ENCODE results near the gene HOMER2.

DNA sequence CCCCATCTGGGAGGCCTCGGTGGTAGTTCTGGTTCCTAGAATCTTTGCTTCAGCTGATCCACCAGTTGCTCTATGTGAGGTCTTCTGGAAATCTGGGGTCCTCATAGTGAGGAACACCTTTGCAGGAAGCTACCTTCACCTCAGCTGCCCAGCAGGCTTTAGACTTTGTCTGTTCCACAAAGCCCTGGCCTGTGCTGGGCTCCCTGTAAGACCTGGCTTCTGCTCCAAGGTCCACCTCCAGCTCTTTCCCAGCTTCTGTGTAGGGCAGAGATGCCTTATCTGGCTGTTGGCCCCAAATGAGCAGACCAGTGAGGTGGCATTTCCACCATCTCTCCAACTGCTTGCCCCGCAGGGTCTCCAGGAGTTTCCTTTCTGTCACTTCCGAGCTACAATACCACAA is 8.2 kb upstream of the HOMER2 start:
- TF ChIP-seq, protein P1, sequence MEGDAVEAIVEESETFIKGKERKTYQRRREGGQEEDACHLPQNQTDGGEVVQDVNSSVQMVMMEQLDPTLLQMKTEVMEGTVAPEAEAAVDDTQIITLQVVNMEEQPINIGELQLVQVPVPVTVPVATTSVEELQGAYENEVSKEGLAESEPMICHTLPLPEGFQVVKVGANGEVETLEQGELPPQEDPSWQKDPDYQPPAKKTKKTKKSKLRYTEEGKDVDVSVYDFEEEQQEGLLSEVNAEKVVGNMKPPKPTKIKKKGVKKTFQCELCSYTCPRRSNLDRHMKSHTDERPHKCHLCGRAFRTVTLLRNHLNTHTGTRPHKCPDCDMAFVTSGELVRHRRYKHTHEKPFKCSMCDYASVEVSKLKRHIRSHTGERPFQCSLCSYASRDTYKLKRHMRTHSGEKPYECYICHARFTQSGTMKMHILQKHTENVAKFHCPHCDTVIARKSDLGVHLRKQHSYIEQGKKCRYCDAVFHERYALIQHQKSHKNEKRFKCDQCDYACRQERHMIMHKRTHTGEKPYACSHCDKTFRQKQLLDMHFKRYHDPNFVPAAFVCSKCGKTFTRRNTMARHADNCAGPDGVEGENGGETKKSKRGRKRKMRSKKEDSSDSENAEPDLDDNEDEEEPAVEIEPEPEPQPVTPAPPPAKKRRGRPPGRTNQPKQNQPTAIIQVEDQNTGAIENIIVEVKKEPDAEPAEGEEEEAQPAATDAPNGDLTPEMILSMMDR (IDR thresholded peaks at IDR 0.05 in 8 of 11, conservative IDR thresholded peaks at IDR 0.05 in 3 of 11), result no peak
- no peak for TF ChIP-seq POLR2A (IDR thresholded peaks at IDR 0.05)
